Measurements from ENCODE around the gene FBLN2. TPM values are rescaled to one million over a fixed set of nuclear protein-coding genes. Genes with fewer than 3 reads are reported as not detected.

FBLN2 gene
- total RNA-seq, 4 donors from 2014 or later = 85.9 to 187 (median 117) TPM

DNA sequence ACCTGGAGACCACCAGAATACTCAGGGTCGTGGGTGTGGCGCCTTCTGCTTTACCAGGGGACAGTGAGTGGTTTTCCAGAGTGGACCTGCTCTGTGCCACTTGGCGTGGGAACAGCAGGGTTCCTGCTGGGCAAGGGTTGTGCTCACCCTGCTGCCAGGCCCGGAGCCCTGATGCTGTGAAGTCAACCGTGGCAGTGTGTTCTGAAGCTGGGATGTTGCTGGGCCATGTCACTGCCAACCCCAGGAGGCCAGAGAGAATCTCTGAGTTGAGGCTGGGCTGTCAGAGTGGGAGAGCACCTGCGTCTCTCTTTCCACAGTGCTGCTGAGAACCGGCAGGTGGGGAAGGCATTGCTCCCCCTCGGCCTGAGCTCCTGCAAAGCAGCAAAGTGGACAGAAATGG lies 48.7 kb downstream of the FBLN2 start:
- Histone ChIP-seq H3K9me3 (no peaks in the 10 kb centered on the region), H3K27me3 (peaks cover 26% of the 10 kb centered on the region), H3K4me1 (peaks cover 0 to 36% (median 11%) of the 10 kb centered on the region in 3 donors), H3K36me3 (no peaks in the 10 kb centered on the region), H3K27ac (no peak overlapping the region), H3K4me3 (no peak overlapping the region)
- no peak for TF ChIP-seq POLR2AphosphoS5 (IDR thresholded peaks at IDR 0.05)
- TF ChIP-seq POLR2A (IDR thresholded peaks at IDR 0.05) = no peak
- no peak for ATAC-seq
- WGBS, 2 donors (ENCODE audit: low coverage in 1 of 2) = no CpG with 5 or more reads among the region's 8 CpGs

DNA sequence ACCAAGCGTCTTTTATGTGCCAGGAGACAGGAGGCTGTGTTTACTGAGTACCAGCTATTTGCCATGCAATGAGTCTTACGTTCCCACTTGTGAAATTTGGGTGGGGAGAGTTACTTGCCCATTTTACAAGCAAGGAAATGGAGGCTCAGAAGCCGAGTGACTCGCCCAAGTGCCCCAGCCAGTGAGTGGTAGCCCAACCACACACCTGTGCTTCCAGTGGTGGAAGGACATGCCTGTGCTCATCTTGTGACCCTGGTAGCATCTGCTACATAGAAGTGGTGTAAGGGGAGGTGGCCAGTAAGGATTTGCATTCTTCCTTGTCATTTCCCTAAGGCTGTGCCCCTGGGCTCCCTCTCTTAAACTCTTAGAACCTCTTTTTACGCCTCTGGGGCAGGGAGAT lies 49.3 kb downstream of the FBLN2 start:
- WGBS, 2 donors (ENCODE audit: low coverage in 1 of 2) = 79 to 94% methylated on average over 3 to 5 of the region's 5 CpGs
- ATAC-seq = no peak
- Histone ChIP-seq H3K27me3 (peaks cover 26% of the 10 kb centered on the region), H3K9me3 (no peaks in the 10 kb centered on the region), H3K4me1 (peaks cover 0 to 36% (median 11%) of the 10 kb centered on the region in 3 donors), H3K4me3 (no peak overlapping the region), H3K27ac (no peak overlapping the region), H3K36me3 (no peaks in the 10 kb centered on the region)
- TF ChIP-seq, protein P1, sequence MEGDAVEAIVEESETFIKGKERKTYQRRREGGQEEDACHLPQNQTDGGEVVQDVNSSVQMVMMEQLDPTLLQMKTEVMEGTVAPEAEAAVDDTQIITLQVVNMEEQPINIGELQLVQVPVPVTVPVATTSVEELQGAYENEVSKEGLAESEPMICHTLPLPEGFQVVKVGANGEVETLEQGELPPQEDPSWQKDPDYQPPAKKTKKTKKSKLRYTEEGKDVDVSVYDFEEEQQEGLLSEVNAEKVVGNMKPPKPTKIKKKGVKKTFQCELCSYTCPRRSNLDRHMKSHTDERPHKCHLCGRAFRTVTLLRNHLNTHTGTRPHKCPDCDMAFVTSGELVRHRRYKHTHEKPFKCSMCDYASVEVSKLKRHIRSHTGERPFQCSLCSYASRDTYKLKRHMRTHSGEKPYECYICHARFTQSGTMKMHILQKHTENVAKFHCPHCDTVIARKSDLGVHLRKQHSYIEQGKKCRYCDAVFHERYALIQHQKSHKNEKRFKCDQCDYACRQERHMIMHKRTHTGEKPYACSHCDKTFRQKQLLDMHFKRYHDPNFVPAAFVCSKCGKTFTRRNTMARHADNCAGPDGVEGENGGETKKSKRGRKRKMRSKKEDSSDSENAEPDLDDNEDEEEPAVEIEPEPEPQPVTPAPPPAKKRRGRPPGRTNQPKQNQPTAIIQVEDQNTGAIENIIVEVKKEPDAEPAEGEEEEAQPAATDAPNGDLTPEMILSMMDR (IDR thresholded peaks at IDR 0.05) = no peak
- TF ChIP-seq POLR2AphosphoS5 (IDR thresholded peaks at IDR 0.05) (no peak), EP300 (IDR thresholded peaks at IDR 0.05) (no peak), POLR2A (IDR thresholded peaks at IDR 0.05) (no peak)

DNA sequence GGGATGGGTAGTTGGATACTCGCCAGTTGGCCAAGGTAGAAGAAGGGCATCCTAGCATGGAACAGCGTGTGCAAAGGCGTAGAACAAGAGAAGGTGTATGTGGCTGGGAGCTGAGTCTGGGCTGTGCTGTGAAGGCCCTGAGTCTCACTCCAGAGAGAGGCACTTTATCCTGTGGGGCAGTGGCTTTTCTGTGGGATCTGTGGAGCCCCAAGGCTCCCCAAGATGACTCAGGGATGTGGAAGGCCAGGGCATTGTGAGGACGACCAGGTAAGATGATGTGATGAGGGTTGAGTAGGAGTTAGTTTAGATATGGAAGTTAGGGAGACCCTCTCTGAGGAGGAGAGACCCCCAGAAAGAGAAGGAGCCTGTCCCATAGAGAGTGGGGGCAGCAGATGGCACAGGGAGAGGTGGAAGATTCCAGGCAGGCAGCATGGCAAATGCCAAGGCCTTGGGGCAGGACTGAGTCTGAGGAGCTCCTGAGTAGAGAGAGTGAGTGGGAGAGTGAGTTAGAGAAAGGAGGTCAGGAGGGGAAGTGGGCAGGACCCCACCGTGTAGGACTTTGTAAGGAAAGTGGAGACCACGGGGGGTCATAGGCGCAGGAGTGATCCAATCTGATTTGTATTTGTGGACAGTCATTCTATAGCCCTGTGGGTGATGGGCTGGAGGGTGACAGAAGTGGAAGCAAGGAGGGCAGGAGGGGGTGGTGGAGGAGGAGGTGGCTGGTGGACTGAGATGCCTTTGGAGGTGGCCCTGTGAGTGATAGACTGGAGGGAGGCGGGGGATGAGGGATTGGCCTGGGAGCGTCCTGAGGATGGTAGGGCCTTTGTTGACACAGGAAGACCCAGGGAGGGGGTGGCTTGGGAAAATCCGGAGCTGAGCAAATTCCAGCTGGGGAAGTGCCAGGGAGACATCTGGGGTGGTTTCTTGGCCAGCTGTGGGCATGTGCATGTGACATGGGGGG lies 50.3 kb downstream of the FBLN2 start:
- 55 to 70% methylated on average over 6 to 10 of the region's 10 CpGs for WGBS, 2 donors (ENCODE audit: low coverage in 1 of 2)
- peaks cover 26% of the 10 kb centered on the region for H3K27me3 ChIP-seq
- H3K4me3 ChIP-seq = no peak overlapping the region
- no peaks in the 10 kb centered on the region for H3K36me3 ChIP-seq
- TF ChIP-seq POLR2A (IDR thresholded peaks at IDR 0.05) (no peak), POLR2AphosphoS5 (IDR thresholded peaks at IDR 0.05) (no peak), EP300 (IDR thresholded peaks at IDR 0.05) (no peak)
- TF ChIP-seq, protein P1 (IDR thresholded peaks at IDR 0.05) = no peak
- H3K4me1 ChIP-seq = peaks cover 0 to 32% (median 11%) of the 10 kb centered on the region in 3 donors
- no peak overlapping the region for H3K27ac ChIP-seq
- ATAC-seq = no peak
- H3K9me3 ChIP-seq = no peaks in the 10 kb centered on the region

DNA sequence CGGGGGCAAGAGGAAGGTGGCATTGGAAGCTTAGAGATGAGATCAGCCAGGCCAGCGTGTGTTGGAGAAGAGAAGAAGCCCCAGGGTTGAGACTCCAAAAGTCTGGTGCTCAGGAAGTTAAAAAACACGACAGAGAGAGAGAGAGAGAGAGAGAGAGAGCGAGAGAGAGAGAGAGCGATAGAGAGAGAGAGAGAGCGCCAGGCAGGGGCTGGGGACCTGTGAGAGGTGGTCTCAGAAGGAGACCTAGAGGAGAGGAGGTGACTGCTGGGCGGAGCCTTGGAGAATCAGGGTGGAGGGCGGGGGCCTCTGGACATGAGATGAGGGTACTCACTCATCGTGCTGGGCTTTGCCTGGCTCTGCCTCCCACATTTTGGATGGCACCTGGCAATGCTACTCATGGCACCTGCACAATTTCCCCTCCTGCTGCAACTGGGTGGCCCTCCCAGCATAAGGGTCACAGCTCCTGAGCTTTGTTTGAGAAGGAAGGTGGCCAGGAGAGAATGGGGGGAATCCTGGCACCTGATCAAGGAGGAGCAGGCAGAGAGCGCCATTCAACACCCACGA lies 51.0 kb downstream of the FBLN2 start:
- H3K4me3 ChIP-seq = no peak overlapping the region
- H3K27ac ChIP-seq = no peak overlapping the region
- ATAC-seq = no peak
- no peaks in the 10 kb centered on the region for H3K9me3 ChIP-seq
- TF ChIP-seq, protein P1 (IDR thresholded peaks at IDR 0.05) = no peak
- TF ChIP-seq POLR2A (IDR thresholded peaks at IDR 0.05) (no peak), POLR2AphosphoS5 (IDR thresholded peaks at IDR 0.05) (no peak), EP300 (IDR thresholded peaks at IDR 0.05) (no peak)
- H3K27me3 ChIP-seq = peaks cover 20% of the 10 kb centered on the region
- H3K4me1 ChIP-seq = peaks cover 0 to 25% (median 3%) of the 10 kb centered on the region in 3 donors
- 73 to 79% methylated on average over 7 to 9 of the region's 11 CpGs for WGBS, 2 donors (ENCODE audit: low coverage in 1 of 2)
- no peaks in the 10 kb centered on the region for H3K36me3 ChIP-seq

DNA sequence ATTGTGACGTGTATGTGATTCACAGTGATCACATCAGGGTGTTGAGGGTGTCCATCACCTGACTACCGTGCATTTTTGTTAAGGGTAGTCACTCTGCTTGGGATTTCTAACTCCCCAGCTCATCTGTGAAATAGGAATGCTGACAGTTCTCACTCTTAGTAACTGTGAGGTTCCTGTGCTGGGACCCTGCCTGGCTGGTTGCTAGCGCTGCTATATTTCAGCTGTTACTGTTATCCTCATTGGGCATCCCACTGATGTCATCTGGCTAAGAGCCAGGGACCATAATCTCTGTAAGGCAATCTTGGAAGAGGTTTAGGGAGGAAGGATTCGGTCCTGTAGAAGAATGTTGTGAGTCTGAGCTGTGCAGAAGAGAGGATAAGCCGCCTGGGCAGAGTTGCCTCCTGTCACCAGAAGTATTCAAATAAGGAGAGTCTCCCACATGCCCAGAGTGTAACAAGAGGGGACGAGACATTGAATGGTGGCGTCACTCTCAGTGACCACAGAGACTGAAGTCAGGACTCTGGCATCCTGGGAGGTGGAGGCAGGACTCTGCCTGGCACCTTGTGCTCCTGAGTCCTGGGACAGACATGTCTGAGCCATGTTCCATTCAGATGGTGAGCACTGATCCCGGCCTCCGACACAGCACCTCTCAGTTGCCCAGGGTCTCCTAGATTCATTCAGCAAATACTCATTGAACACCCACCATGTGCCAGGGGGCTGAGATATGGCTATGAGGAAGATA lies 52.2 kb downstream of the FBLN2 start:
- TF ChIP-seq POLR2A (IDR thresholded peaks at IDR 0.05) = no peak
- TF ChIP-seq, protein P1 (IDR thresholded peaks at IDR 0.05) = no peak
- TF ChIP-seq POLR2AphosphoS5 (IDR thresholded peaks at IDR 0.05) = no peak
- TF ChIP-seq EP300 (IDR thresholded peaks at IDR 0.05) = no peak
- H3K4me1 ChIP-seq = peaks cover 0 to 18% (median 0%) of the 10 kb centered on the region in 3 donors
- H3K27me3 ChIP-seq = peaks cover 13% of the 10 kb centered on the region
- no peak overlapping the region for H3K4me3 ChIP-seq
- no peak overlapping the region for H3K27ac ChIP-seq
- ATAC-seq = no peak
- WGBS, 2 donors (ENCODE audit: low coverage in 1 of 2) = 61 to 77% methylated on average over 3 to 4 of the region's 9 CpGs
- no peaks in the 10 kb centered on the region for H3K9me3 ChIP-seq
- no peaks in the 10 kb centered on the region for H3K36me3 ChIP-seq

Data from gastroesophageal sphincter (tissue), 4 donors.